PC-3 (cell line): ENCODE data around the gene TEP1. TPM values are rescaled to one million over a fixed set of nuclear protein-coding genes. Genes with fewer than 3 reads are reported as not detected.

ENCODE experiments used
- ATAC-seq: fragments of 200-7000 bp; cut with Tn5 transposase; 2 replicates; pipeline ENCODE4 v1.9.1; 2020; ENCODE audit warnings: mild to moderate bottlenecking, moderate library complexity
- BruUV-seq: library from RNA; stranded (reverse); fragments of 400-500 nt; replicated peaks from 2 replicates; lab custom pipeline; 2021; lab: Mats Ljungman, UMichigan
- CTCF ChIA-PET: fragments of 300-600 bp; sonication (Branson Sonifier 250); formaldehyde crosslinking; loops from one replicate; lab custom pipeline; 2022; ENCODE audit warnings: antibody characterized with exemption; lab: Charles Lee
- POLR2A ChIA-PET: fragments of 300-600 bp; sonication (Branson Sonifier 250); formaldehyde crosslinking; loops from one replicate; lab custom pipeline; 2022; ENCODE audit warnings: antibody characterized with exemption; ENCODE audit not compliant: unreplicated experiment; lab: Charles Lee
- DNase-seq: peaks from one replicate; pipeline ENCODE4 v3.0.0-alpha.2; 2015
- H2AFZ ChIP-seq: fragments of 300-600 bp; sonication (generic); 2 replicates; pipeline ENCODE4 v1.6.0; 2016; ENCODE audit warnings: antibody characterized with exemption, low read length
- H3F3A ChIP-seq: fragments of 300-600 bp; sonication (generic); one replicate; pipeline ENCODE4 v1.6.0; 2017; ENCODE audit warnings: antibody characterized with exemption, low read length, control low read depth, mild to moderate bottlenecking; ENCODE audit not compliant: unreplicated experiment
- H3K27ac ChIP-seq: fragments of 300-600 bp; sonication (generic); 2 replicates; pipeline ENCODE4 v1.5.1; 2016; ENCODE audit warnings: mild to moderate bottlenecking, low read length
- H3K27me3 ChIP-seq: fragments of 300-600 bp; sonication (generic); 2 replicates; pipeline ENCODE4 v1.6.1; 2016; ENCODE audit warnings: low read length, mixed read lengths
- H3K36me3 ChIP-seq: fragments of 300-600 bp; sonication (generic); 2 replicates; pipeline ENCODE4 v1.6.1; 2016; ENCODE audit warnings: low read depth, mixed run types, low read length, mixed read lengths
- H3K4me1 ChIP-seq: fragments of 300-600 bp; sonication (generic); 2 replicates; pipeline ENCODE4 v1.5.1; 2016; ENCODE audit warnings: low read length; ENCODE audit not compliant: insufficient read depth
- H3K4me2 ChIP-seq: fragments of 300-600 bp; sonication (generic); 2 replicates; pipeline ENCODE4 v1.6.0; 2016; ENCODE audit warnings: low read length
- H3K4me3 ChIP-seq: fragments of 300-600 bp; sonication (generic); 2 replicates; pipeline ENCODE4 v1.5.1; 2016; ENCODE audit warnings: mild to moderate bottlenecking, low read length, mixed read lengths
- H3K79me2 ChIP-seq: fragments of 300-600 bp; sonication (generic); 2 replicates; pipeline ENCODE4 v1.6.1; 2017; ENCODE audit warnings: low read length, mixed read lengths
- H3K9ac ChIP-seq: fragments of 300-600 bp; sonication (generic); 2 replicates; pipeline ENCODE4 v1.6.0; 2016; ENCODE audit warnings: mild to moderate bottlenecking, low read length
- H3K9me2 ChIP-seq: fragments of 300-600 bp; sonication (generic); replicated peaks from 2 replicates; pipeline ENCODE4 v1.6.1; 2016; ENCODE audit warnings: mixed run types, low read length, mixed read lengths
- H3K9me3 ChIP-seq: fragments of 300-600 bp; sonication (generic); 2 replicates; pipeline ENCODE4 v1.6.1; 2016; ENCODE audit warnings: low read length, mixed read lengths
- H4K20me1 ChIP-seq: fragments of 300-600 bp; sonication (generic); 2 replicates; pipeline ENCODE4 v1.6.1; 2016; ENCODE audit warnings: low read length, mixed read lengths
- EZH2 ChIP-seq: fragments of 300-600 bp; sonication (generic); IDR thresholded peaks from one replicate; pipeline ENCODE4 v1.6.1; 2017; ENCODE audit warnings: antibody characterized with exemption, mild to moderate bottlenecking, low read length; ENCODE audit not compliant: unreplicated experiment
- EZH2phosphoT487 ChIP-seq: fragments of 300-600 bp; sonication (generic); IDR thresholded peaks from 2 replicates; pipeline ENCODE4 v1.6.1; 2018; ENCODE audit warnings: mild to moderate bottlenecking, antibody characterized with exemption, low read length, borderline replicate concordance
- intact Hi-C: fragments of 100-400 bp; cut with micrococcal nuclease; formaldehyde crosslinking; loops from 2 replicates; pipeline ENCODE4 v1.9.0; 2023
- total RNA-seq: library from RNA; depleted of rRNA; stranded (reverse); fragments of >200 nt; gene quantifications from 2 replicates; pipeline ENCODE4 v1.2.3, GENCODE V29; 2014
- TF ChIP-seq, protein P1 (sequence below): fragments of 300-600 bp; sonication (generic); conservative IDR thresholded peaks from 2 replicates; pipeline ENCODE4 v1.5.1; 2017; ENCODE audit warnings: antibody characterized with exemption, low read depth, mild to moderate bottlenecking, low read length

TEP1 gene
- total RNA-seq, 1 experiment from 2014 or later = 8.9 TPM

DNA sequence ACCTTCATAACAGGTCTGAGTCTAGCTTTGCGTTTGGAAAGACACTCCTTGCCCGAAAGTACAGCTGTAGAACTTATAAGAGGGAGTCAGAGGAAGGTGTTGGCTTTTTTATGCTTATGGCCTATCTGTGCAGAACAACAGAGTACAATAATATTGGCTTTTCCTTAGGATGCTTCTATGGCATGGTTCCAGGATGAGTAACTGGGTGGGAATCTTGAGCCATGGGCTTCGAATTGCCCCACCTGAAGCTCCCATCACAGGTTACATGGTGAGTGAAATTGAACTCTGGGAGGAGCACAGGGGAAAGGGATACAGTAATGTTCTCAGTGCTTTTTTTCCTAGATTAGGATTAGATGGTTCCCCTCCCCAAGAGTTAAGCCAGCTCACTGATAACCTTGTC is 56.9 kb downstream of the TEP1 start:
- H3K79me2 ChIP-seq = no peaks in the 10 kb centered on the region
- DNase-seq (peak; percentile 51), ATAC-seq (no peak)
- TF ChIP-seq, protein P1, sequence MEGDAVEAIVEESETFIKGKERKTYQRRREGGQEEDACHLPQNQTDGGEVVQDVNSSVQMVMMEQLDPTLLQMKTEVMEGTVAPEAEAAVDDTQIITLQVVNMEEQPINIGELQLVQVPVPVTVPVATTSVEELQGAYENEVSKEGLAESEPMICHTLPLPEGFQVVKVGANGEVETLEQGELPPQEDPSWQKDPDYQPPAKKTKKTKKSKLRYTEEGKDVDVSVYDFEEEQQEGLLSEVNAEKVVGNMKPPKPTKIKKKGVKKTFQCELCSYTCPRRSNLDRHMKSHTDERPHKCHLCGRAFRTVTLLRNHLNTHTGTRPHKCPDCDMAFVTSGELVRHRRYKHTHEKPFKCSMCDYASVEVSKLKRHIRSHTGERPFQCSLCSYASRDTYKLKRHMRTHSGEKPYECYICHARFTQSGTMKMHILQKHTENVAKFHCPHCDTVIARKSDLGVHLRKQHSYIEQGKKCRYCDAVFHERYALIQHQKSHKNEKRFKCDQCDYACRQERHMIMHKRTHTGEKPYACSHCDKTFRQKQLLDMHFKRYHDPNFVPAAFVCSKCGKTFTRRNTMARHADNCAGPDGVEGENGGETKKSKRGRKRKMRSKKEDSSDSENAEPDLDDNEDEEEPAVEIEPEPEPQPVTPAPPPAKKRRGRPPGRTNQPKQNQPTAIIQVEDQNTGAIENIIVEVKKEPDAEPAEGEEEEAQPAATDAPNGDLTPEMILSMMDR = no peak
- TF ChIP-seq EZH2phosphoT487 = no peak
- no peak overlapping the region for H2AFZ ChIP-seq
- CTCF ChIA-PET = no interaction called here
- POLR2A ChIA-PET = no interaction called here
- H3K27ac ChIP-seq = no peak overlapping the region
- no peak overlapping the region for H3K4me3 ChIP-seq
- H3K9ac ChIP-seq = no peak overlapping the region
- no peak overlapping the region for H3K4me2 ChIP-seq
- peaks cover 72% of the 10 kb centered on the region for H3K36me3 ChIP-seq
- H3K27me3 ChIP-seq = no peaks in the 10 kb centered on the region
- no peaks in the 10 kb centered on the region for H3K9me3 ChIP-seq
- H4K20me1 ChIP-seq = no peaks in the 10 kb centered on the region
- no TSS peak for BruUV-seq
- H3K4me1 ChIP-seq = no peaks in the 10 kb centered on the region
- intact Hi-C loops = no loop called here
- no peaks in the 10 kb centered on the region for H3K9me2 ChIP-seq
- no peaks in the 10 kb centered on the region for H3F3A ChIP-seq

- H2AFZ ChIP-seq = no peak overlapping the region
- DNase-seq (no peak), ATAC-seq (peak; percentile 45)
- H3K4me3 ChIP-seq = no peak overlapping the region
- no peak for TF ChIP-seq EZH2
- TF ChIP-seq, protein P1 = peak; percentile 24; the same call in 1 of the 2 replicates
- H3K9me3 ChIP-seq = no peaks in the 10 kb centered on the region
- no peak overlapping the region for H3K4me2 ChIP-seq
- H3K4me1 ChIP-seq = peaks cover 6% of the 10 kb centered on the region
- intact Hi-C loops = no loop called here
- BruUV-seq = no TSS peak
- H3K79me2 ChIP-seq = 0 out of 2 replicates have a peak, but pooled peaks cover 3% of the 10 kb centered on the region
- POLR2A ChIA-PET = no interaction called here
- no peaks in the 10 kb centered on the region; the same call in 1 of the 2 replicates for H4K20me1 ChIP-seq
- CTCF ChIA-PET = interaction anchor here (0.6 kb wide), 1 partner anchor 76 kb away, joined by 4 read pairs; no protein-coding TSS in a partner anchor
- H3K27me3 ChIP-seq = no peaks in the 10 kb centered on the region
- no peaks in the 10 kb centered on the region for H3K9me2 ChIP-seq
- H3K27ac ChIP-seq = no peak overlapping the region
- no peaks in the 10 kb centered on the region for H3F3A ChIP-seq
- no peak overlapping the region for H3K9ac ChIP-seq
- peaks cover 69% of the 10 kb centered on the region for H3K36me3 ChIP-seq
These were observed 62.4 kb downstream of the TEP1 start for GRCh38 chr14:20350860-20351259.

DNA sequence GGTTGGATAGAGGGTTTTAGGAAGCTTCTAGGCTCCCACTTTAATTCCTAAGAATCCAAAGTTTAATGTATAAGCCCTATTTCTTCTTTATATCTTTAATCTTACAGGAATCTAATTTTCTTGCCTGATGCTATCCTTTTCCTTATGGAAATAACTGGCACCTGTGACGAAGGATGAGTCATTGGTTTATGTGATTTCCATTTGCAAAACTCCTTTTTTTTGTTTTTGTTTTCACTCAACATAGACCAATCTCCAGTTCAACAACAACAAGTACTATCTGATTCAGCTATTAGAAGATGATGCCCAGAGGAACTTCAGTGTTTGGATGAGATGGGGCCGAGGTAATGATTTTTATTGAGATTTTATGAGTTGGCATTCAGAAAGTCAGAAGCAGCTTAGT is 63.0 kb downstream of the TEP1 start:
- Histone ChIP-seq H3K9ac (no peak overlapping the region), H3K9me2 (no peaks in the 10 kb centered on the region), H3K27ac (no peak overlapping the region), H3K27me3 (no peaks in the 10 kb centered on the region), H2AFZ (no peak overlapping the region), H3K4me2 (no peak overlapping the region), H3K4me3 (no peak overlapping the region), H3K9me3 (no peaks in the 10 kb centered on the region), H3F3A (no peaks in the 10 kb centered on the region), H3K79me2 (peaks cover 6% of the 10 kb centered on the region; the same call in 1 of the 2 replicates), H3K4me1 (peaks cover 6% of the 10 kb centered on the region), H3K36me3 (peaks cover 72% of the 10 kb centered on the region), H4K20me1 (no peaks in the 10 kb centered on the region; the same call in 1 of the 2 replicates)
- CTCF ChIA-PET = interaction anchor here (0.6 kb wide), 1 partner anchor 170 kb away, joined by 5 read pairs; no protein-coding TSS in a partner anchor
- ATAC-seq (peak; percentile 73), DNase-seq (peak; percentile 53)
- BruUV-seq = no TSS peak
- POLR2A ChIA-PET = interaction anchor here (0.6 kb wide), 1 partner anchor 111 kb away, joined by 3 read pairs; the partner anchor contains the start of gene PIP4P1
- intact Hi-C loops = no loop called here
- no peak for TF ChIP-seq EZH2
- TF ChIP-seq, protein P1 = no peak
- TF ChIP-seq EZH2phosphoT487 = no peak
